GM19455 (cell line): Measurements from ENCODE around the gene NUDT12.

ENCODE experiments used
- ATAC-seq: cut with Tn5 transposase; IDR thresholded peaks from one replicate; pipeline ENCODE4 v1.9.1; 2021; ENCODE audit not compliant: unreplicated experiment

The NUDT12 gene

GRCh38 chr5:103541569-103541968 lies 21.0 kb downstream of the NUDT12 start:
- no peak for ATAC-seq

- ATAC-seq: no peak
These were observed 21.5 kb downstream of the NUDT12 start for GRCh38 chr5:103541114-103541513.

GRCh38 chr5:103539376-103540330 lies 22.9 kb downstream of the NUDT12 start:
- ATAC-seq: no peak

GRCh38 chr5:103532086-103532734 lies 30.4 kb downstream of the NUDT12 start:
- no peak for ATAC-seq

GRCh38 chr5:103526164-103526915 lies 36.2 kb downstream of the NUDT12 start:
- no peak for ATAC-seq

GRCh38 chr5:103525361-103525760 lies 37.2 kb downstream of the NUDT12 start:
- ATAC-seq: no peak

- ATAC-seq: no peak
These were observed 39.3 kb downstream of the NUDT12 start for GRCh38 chr5:103523319-103523718.

GRCh38 chr5:103522586-103522985 lies 40.0 kb downstream of the NUDT12 start:
- no peak for ATAC-seq

GRCh38 chr5:103519550-103519949 lies 43.0 kb downstream of the NUDT12 start:
- ATAC-seq: no peak

GRCh38 chr5:103514371-103514770 lies 48.2 kb downstream of the NUDT12 start:
- no peak for ATAC-seq

- ATAC-seq: no peak
These were observed 48.9 kb downstream of the NUDT12 start for GRCh38 chr5:103513701-103514100.

GRCh38 chr5:103512500-103512899 lies 50.1 kb downstream of the NUDT12 start:
- ATAC-seq: no peak

GRCh38 chr5:103511554-103511885 lies 51.1 kb downstream of the NUDT12 start:
- no peak for ATAC-seq

GRCh38 chr5:103510851-103511553 lies 51.6 kb downstream of the NUDT12 start:
- ATAC-seq: no peak

GRCh38 chr5:103505581-103506305 lies 56.8 kb downstream of the NUDT12 start:
- ATAC-seq: no peak

GRCh38 chr5:103503066-103503465 lies 59.5 kb downstream of the NUDT12 start:
- no peak for ATAC-seq

- ATAC-seq: no peak
These were observed 59.9 kb downstream of the NUDT12 start for GRCh38 chr5:103502662-103503061.
